ENCODE measurements around the gene PPM1E.
A peak's percentile ranks its signal among the peaks of the same experiment; 100 is the strongest.
"Not testable (repeated sequence)": the region's sequence is repeated elsewhere in the genome, so short reads cannot be mapped to it uniquely, and the experiment has no call there.

Gene PPM1E

GRCh38 chr17:58755577-58756245 lies at the start of gene PPM1E:
Gene PPM1E, plus strand, starts transcription at chr17:58755854.
- no peak for FAIRE-seq

GRCh38 chr17:58706351-58707140 lies 49.1 kb upstream of the PPM1E start:
- no peak for FAIRE-seq

GRCh38 chr17:58710948-58711552 lies 44.6 kb upstream of the PPM1E start:
- peak; percentile 87 for FAIRE-seq

GRCh38 chr17:58722274-58722673 lies 33.4 kb upstream of the PPM1E start:
- no peak for FAIRE-seq

- no peak for FAIRE-seq
Measured at GRCh38 chr17:58722696-58723095, 33.0 kb upstream of the PPM1E start.

GRCh38 chr17:58728798-58729197 lies 26.9 kb upstream of the PPM1E start:
- FAIRE-seq = no peak

GRCh38 chr17:58730937-58731336 lies 24.7 kb upstream of the PPM1E start:
- no peak for FAIRE-seq

GRCh38 chr17:58734040-58734439 lies 21.6 kb upstream of the PPM1E start:
- no peak for FAIRE-seq

GRCh38 chr17:58734811-58735210 lies 20.8 kb upstream of the PPM1E start:
- FAIRE-seq = no peak

GRCh38 chr17:58741121-58741625 lies 14.5 kb upstream of the PPM1E start:
- FAIRE-seq = no peak

- no peak for FAIRE-seq
Measured at GRCh38 chr17:58747674-58748073, 8.0 kb upstream of the PPM1E start.

GRCh38 chr17:58749627-58750026 lies 6.0 kb upstream of the PPM1E start:
- not testable (repeated sequence) for FAIRE-seq

GRCh38 chr17:58753026-58753425 lies 2.6 kb upstream of the PPM1E start:
- no peak for FAIRE-seq

GRCh38 chr17:58755269-58755576 lies 431 bp upstream of the PPM1E start:
- FAIRE-seq = no peak

GRCh38 chr17:58756246-58757161 lies 850 bp downstream of the PPM1E start:
- FAIRE-seq = no peak

- FAIRE-seq = no peak
Measured at GRCh38 chr17:58757162-58757613, 1.5 kb downstream of the PPM1E start.

- no peak for FAIRE-seq
Measured at GRCh38 chr17:58758890-58759289, 3.2 kb downstream of the PPM1E start.

GRCh38 chr17:58759522-58759921 lies 3.9 kb downstream of the PPM1E start:
- FAIRE-seq = no peak

GRCh38 chr17:58760248-58760647 lies 4.6 kb downstream of the PPM1E start:
- FAIRE-seq = no peak

GRCh38 chr17:58763263-58763662 lies 7.6 kb downstream of the PPM1E start:
- FAIRE-seq = no peak

- no peak for FAIRE-seq
Measured at GRCh38 chr17:58764373-58764772, 8.7 kb downstream of the PPM1E start.

GRCh38 chr17:58778482-58778881 lies 22.8 kb downstream of the PPM1E start:
- FAIRE-seq = not testable (repeated sequence)

GRCh38 chr17:58779446-58779845 lies 23.8 kb downstream of the PPM1E start:
- no peak for FAIRE-seq
